ENCODE measurements around the gene COL4A6. TPM values are rescaled to one million over a fixed set of nuclear protein-coding genes. Genes with fewer than 3 reads are reported as not detected.

COL4A6 gene
- total and polyA plus RNA-seq, 2 of the 4 experiments (the other 2 are of a cell fraction) = 0.36 to 0.74 TPM

GRCh38 chrX:108442901-108443464 lies 4.8 kb upstream of the COL4A6 start:
- DNase-seq = no peak
- Histone ChIP-seq H4K20me1 (ENCODE audit: insufficient read depth, low read length) (peaks cover 7% of the 10 kb centered on the region; the same call in 1 of the 2 replicates), H3K9ac (ENCODE audit: low read depth, low read length) (no peak overlapping the region; the same call in 1 of the 2 replicates), H2AK5ac (ENCODE audit: low read depth, low read length) (no peak overlapping the region), H3K36me3 (ENCODE audit: control insufficient read depth, insufficient read depth, low read length) (no peaks in the 10 kb centered on the region), H3K56ac (ENCODE audit: extremely low read depth, insufficient read depth, low read length) (no peak overlapping the region), H3K18ac (ENCODE audit: low read depth, low read length) (no peak overlapping the region), H2AFZ (replicated peaks; ENCODE audit: low read length, poor library complexity) (no peak overlapping the region), H3K79me1 (ENCODE audit: low read depth in 1 of 2, low read length in 2 of 2) (0 out of 4 replicates have a peak, but pooled peaks cover 0 to 10% of the 10 kb centered on the region in 2 experiments), H3K14ac (replicated peaks; ENCODE audit: low read depth, low read length) (no peak overlapping the region), H3K27me3 (ENCODE audit: control insufficient read depth, insufficient read depth, low read length) (no peaks in the 10 kb centered on the region; the same call in 1 of the 2 replicates), H3K27ac (ENCODE audit: insufficient read depth, low read length) (no peak overlapping the region), H3K4me2 (ENCODE audit: low read depth, low read length) (peak overlapping the region; percentile 48), H3K23ac (ENCODE audit: low read depth, low read length) (no peak overlapping the region), H2BK15ac (ENCODE audit: low read depth, low read length) (no peak overlapping the region), H3K4me1 (ENCODE audit: control insufficient read depth, insufficient read depth, low read length) (0 out of 2 replicates have a peak, but pooled peaks cover 1% of the 10 kb centered on the region), H4K8ac (ENCODE audit: low read depth in 2 of 2, low read length in 2 of 2) (no peak overlapping the region), H2BK20ac (ENCODE audit: low read depth, low read length) (no peak overlapping the region), H3K9me1 (ENCODE audit: insufficient read depth, low read length) (no peaks in the 10 kb centered on the region), H3K9me3 (ENCODE audit: control insufficient read depth, insufficient read depth, low read length) (no peaks in the 10 kb centered on the region), H3K4ac (ENCODE audit: low read depth, low read length) (no peak overlapping the region), H2BK120ac (ENCODE audit: low read depth, low read length) (no peak overlapping the region), H3K4me3 (ENCODE audit: insufficient read depth, low read depth, low read length) (no peak overlapping the region), H4K91ac (ENCODE audit: insufficient read depth, low read depth, low read length) (no peak overlapping the region), H4K5ac (ENCODE audit: low read depth, low read length) (no peak overlapping the region), H2AK9ac (replicated peaks; ENCODE audit: low read depth, low read length, poor library complexity) (no peak overlapping the region), H2BK5ac (ENCODE audit: low read depth, low read length, poor library complexity, severe bottlenecking) (no peak overlapping the region)
- CTCF ChIA-PET = interaction anchor here (0.6 kb wide), 1 partner anchor 12 kb away, joined by 3 read pairs; no protein-coding TSS in a partner anchor
- no CpG with 5 or more reads among the region's 2 CpGs for WGBS, 2 experiments (ENCODE audit: extremely low coverage in 2 of 2, insufficient read length in 1 of 2)
- no peak for ATAC-seq (ENCODE audit: low read depth)
- intact Hi-C loops (cut with micrococcal nuclease) (loop anchor here (5.0 kb wide), 2 partner anchors 94 to 136 kb away; no protein-coding TSS in a partner anchor), dilution Hi-C loops (cut with HindIII; ENCODE audit: low sequenced_read_pairs, unreplicated experiment) (no loop called here), in situ Hi-C loops (cut with MboI; ENCODE audit: low sequenced_read_pairs) (no loop called here)
- TF ChIP-seq RAD21 (IDR thresholded peaks at IDR 0.05; ENCODE audit: low read length) = no peak
- no TSS peak for BruUV-seq (replicated peaks)
- POLR2A ChIA-PET (ENCODE audit: unreplicated experiment) = no interaction called here
